HG03095 (cell line): Measurements from ENCODE around the gene APMAP.

Experiments used
- ATAC-seq: cut with Tn5 transposase; IDR thresholded peaks from one replicate; pipeline ENCODE4 v1.9.1; 2021; ENCODE audit warnings: moderate library complexity; ENCODE audit not compliant: unreplicated experiment

APMAP gene

DNA sequence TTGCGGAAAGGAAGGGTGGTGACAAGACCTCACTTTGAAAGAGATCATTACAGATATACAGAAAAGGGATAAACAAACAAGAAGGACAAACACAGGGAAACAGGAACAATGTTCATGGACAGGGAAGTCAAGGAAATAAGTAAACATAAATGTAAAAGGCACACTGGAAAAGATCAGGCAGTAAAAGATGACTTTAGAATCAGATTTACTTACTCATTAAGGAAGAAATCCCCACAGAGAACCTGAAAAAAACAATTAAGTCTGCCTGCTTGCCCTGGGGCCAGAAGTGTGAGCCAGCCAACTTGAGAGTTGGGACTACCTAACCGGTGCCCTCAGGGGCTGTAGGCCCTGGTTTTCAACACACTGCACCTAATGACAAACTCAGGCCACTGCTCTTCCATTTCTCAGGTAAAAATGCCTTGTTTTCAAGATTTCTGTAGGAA lies 1.7 kb downstream of the APMAP start:
- ATAC-seq: no peak

DNA sequence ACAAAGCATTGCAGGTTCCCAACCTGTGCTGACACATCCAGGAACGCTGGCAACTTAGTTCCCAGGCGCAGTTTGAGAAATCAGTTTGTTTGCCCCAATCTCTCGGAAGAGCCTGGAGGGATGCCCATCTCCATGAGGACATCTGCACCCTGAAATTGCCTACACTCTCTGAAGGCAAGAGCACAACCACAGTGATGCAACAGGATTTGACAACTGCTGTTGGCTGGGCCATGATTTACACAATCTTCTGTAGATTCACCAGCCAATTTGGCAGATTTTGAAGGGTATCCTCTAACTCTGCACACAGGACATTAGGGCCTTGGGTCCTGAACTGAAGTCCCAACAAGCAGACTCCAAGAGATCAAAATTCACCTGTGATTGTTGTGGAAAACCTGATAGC lies 3.4 kb downstream of the APMAP start:
- ATAC-seq: no peak

DNA sequence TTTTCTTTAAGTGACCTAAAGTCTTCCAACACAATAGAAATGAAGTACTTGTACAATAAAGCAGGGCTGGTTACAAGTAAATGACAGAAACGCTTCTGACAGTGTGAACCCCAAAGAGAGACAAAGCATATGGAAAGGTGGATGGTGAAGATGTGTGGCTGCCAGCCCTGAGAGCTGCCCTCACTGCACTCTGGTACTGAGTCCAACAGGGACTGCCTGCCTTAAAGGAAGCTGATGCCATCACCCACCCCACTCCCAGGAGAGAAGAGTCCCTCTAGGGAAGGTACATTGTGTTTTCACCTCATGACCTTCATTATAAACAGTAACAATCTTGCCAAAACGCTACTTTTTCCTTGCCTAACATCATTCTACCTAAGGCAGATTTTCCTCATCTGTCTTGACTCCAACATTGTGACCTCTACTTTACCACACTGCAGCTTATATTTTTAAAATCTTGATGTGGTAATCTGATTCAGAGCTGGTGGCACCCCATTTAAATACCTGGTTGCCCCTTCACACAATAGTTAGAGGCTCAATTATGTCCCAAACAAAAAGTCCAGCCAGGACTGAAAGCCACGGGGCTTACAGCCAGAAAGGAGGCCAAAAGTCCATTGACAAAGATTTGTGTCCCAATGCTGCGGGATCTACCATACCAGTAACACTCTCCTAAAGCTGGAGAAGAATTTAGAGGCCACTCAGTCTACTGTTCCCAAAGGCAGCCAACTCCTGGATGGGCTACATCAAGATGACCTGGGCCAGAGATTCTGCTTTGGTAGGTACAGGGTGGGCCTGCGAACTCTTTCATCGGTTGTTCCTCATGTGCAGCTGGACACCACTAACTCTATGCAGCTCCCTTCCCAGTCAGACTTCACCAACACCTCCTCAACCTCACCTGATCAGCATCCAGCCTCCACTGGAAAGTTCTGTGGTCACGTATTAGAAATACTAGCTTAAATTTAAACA lies 4.4 kb downstream of the APMAP start:
- no peak for ATAC-seq

DNA sequence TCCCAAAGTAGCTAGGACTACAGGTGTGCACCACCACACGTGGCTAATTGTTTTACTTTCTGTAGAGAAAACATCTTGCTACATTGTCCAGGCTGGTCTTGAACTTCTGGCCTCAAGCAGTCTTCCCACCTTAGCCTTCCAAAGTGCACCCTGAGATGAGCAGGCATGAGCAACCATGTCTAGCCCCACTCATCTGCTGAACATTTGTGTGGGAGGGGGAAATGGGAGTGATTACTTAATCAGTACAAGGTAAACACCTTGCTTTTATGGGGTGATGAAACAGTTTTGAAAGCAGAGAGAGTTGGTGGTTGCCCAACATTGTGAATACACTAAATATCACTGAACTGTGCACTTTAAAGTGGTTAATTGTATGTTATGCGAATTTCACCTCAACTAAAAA lies 5.3 kb downstream of the APMAP start:
- ATAC-seq: no peak

DNA sequence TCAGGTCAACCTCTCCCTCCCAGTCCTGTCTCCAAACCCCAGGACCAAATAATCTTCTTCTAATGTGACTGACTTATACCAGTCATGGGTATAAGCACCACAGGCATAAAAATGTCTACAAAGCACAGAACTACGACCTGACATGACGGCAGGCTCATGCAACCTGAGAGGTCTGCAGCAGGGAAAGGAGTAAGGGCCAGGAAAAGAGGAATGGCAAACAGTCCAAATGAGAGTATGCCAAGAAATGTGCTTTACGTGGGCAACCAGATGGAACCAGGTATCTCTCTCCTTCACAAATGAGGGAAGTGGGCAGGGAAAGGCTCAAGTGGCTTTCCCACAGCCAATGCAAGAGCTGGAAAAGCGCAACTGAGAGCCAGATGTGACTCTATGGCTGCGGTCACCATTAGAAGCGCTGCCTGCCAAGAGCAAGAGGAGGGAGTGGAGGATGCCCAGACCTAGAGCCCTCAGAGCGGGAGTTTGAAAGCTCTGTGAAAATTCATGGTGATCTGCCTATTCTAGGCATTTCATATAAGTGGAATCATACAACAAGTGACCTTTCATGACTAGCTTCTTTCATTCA lies 6.0 kb downstream of the APMAP start:
- no peak for ATAC-seq

DNA sequence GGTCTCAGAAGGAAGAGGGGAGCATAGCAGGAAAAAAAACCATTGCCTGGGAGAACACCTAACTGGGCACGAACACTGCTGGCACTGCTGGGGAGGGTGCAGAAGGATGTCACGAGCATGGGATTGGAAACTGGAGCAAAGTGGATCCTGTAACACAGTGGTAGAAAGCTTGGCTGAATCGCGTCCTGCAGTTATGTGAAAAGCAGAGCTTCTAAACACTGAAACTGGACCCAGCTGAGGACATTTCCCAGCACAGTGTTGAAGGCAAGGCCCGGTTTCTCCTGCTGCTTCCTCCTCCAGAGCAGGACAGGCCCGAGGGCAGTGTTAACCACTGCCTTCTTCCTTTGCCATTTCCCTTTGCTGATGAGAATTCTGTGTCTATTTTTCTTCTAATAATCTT lies 6.7 kb downstream of the APMAP start:
- no peak for ATAC-seq

DNA sequence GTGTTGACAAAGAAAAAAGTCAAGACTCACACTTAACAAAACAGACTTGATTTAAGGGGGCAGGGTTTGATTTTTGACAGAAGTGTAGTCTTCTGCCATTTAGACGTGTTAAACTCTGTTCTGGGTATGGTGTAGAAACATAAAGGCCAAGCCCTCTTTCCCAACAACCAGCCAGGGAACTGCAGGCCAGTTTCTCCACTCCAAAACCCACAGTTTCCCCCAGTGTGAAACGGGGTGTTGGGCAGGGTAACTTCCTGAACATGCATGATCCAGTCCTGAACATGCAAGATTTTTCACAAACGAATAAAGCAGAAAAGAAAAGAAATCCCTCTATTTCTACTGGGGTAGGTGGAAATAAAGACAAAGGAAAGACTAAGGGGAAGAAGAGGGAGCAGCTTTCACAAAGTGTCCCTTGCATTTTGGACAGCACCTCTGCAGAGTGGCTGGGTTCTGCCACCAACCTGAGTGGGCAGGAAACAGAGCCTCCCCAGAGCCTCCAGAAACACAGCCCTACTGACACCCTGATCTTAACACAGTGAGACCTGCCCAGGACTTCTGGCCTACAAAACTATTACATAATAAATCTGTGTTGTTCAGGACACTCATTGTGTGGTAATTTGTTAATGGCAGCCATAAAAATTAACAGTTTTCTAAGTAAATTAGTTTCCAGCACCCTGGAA lies 7.5 kb downstream of the APMAP start:
- no peak for ATAC-seq

DNA sequence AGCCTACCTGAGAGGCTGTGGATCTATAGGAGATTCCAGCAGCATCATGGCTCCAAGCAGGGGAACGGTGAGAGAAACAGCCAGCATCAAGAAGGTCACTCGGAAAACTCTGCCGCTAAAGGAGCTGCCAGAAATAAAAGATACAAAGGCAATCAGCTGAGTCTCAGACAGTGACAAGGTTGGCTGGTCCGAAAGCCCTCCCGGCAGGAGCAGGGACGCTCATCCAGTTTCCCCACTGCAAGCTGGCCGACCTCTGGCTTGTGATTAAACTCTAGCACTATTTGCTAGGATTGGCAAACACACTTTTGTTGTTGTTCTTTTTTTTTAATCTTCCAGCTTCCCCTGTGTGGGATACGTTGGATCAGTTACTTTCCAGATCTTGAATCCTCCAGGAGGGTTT lies 8.7 kb downstream of the APMAP start:
- ATAC-seq: no peak

DNA sequence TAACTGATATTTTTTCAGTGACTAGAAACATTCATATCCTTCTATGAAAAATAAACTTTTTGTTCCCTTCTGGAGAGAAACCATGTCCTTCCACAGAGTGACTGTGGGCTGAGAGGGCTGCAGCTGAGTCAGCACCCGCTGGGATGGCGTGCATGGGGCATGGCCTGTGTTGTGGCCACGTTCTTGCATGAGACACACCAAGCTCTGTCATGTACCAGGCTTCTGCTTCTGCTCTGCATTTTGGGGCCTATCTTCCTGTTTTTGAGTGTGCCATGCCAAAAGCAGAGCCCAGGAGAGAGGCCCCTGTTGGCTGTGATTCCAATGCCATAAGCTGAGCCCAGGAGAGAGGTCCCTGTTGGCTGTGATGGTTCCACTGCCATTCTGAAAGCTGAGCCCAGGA lies 10.8 kb downstream of the APMAP start:
- no peak for ATAC-seq

DNA sequence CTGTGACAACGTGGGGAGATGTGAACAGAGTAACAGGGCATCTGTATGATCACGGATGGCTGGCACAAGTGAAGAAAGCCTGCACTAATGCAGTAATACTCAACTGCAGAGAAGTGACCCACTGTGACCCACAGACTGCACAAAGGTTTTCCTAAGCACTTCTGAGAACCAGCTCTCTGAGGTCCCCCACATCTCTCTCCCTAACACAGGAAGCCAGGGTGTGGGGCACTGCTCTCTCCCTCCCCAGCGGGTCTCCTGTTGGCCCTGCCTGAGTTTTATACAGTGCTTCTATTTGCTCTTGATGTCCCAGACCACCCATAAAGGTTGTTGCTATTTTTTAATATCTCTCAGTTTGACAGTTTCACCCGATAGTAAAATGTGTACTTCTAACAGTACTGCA lies 11.3 kb downstream of the APMAP start:
- ATAC-seq: no peak

DNA sequence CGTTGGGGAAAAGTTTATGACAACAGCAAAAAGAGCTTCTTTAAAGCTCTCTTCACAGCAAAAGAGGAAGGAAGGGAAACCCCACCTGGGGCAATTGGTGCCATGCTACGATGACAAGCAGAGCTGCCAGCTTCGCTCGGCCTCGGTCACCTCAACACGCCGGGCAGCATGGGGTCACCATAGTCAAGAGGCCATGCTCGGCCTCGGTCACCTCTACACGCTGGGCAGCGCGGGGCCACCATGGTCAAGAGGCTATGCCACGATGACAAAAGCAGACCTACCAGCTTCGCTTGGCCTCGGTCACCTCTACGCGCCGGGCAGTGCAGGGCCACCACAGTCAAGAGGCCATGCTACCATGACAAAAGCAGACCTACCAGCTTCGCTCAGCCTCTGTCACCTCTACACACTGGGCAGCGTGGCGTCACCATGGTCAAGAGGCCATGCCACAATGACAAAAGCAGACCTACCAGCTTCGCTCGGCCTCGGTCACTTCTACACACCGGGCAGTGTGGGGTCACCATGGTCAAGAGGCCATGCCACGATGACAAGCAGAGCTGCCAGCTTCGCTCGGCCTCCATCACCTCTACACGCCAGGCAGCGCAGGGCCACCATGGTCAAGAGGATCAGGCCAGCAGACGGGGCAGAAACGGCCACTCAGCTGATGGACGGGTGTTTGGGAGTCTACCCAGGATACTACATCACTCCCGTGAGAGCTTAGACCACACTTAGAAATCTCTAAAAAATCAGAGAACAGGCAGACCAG lies 12.1 kb downstream of the APMAP start:
- ATAC-seq: no peak

DNA sequence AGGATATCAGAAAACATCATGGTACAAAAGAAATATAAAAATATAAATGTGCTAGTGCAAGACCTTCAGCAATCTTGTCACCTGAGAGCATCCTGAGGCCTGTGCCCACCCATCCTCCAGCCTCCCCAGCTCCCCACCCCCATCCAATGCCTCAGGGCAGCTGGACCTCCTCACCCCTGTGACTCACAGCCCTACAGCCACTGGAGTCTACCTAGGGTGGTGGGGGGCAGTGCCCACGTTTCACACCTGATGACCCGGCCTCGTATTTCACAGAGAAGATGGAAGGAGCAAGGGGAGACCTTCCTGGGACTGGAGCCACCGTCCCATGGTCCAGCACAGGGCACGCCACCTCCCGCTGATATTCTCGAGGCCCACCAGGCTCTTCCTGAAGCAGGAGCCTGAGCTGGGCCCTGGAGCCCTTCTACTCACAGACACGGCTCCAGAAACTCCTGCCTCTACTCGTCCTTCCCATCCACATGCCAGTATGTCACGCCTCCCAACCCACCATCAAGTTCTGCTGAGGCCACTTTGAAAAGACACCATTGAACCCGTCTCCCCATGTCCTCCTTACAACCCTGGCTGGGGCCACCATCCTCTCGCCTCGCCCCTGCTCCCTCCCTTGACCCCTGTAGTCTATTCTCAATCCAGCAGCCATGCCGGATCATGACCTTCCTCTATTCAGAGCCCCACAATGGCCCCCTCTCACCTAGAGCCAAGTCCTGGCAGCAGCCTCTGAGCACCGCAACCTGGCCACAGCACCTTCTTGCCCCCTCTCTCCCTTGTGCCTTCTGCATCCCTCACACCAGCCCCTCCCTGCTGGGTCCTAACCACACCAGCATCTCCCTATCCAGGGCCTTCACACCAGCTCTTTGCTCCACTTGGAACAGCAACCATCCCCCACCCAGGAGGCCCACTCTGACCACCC lies 13.3 kb downstream of the APMAP start:
- no peak for ATAC-seq

DNA sequence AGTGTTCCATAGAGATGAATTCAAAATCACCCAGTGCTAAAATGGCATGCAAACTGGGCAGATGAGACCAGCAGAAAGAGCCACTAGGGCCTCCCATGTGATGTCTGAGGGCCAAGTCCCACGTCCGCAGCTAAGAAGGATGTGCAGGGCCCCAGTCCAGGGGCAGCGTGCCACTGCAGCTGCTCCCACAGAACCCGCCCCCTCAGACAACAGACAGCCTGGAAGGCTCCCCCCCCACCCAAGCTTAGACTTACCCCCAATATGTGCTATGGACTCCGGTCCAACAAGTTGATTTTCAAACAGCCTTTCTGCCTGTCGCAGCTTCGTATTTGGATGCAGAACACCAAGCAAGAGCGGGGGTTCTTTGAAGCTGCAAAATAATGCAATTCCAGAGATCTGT lies 14.0 kb downstream of the APMAP start:
- ATAC-seq: no peak

DNA sequence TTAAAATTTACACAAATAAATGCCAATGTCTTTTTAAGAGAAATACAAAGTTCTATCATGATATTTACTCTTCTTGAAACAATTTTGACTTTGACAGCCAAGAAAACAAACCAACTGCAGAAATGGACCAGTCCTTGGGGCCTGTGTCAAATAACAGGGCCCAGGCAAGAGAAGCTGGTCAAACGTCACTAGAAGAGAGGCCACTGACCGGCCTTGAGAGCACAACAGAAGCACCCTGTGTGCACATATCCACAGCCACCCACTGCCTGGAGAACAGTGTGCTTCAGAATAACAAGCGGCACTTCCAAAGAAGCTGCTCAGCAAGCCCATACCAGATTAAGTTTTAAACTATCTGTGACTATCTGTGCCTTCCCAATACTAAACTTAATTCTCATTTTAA lies 14.8 kb downstream of the APMAP start:
- ATAC-seq: no peak

DNA sequence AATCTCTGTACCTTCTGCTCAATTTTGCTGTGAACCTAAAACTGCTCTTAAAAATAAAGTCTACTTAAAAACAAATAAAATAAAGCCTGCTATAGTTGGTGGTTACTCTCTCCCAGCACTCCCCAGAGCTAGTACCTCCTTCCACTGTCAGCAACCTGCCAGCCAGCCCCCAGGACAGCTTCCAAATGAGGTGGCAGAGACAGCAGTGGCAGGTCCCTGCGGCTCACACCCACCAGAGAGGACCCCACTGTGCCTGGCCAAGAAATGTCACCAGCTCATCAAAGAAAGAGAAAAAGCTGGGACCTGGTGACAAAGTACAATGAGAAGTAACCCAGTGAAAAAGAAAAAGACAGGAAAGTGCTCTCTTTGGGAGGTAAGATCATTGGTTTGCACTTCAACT lies 15.2 kb downstream of the APMAP start:
- no peak for ATAC-seq

DNA sequence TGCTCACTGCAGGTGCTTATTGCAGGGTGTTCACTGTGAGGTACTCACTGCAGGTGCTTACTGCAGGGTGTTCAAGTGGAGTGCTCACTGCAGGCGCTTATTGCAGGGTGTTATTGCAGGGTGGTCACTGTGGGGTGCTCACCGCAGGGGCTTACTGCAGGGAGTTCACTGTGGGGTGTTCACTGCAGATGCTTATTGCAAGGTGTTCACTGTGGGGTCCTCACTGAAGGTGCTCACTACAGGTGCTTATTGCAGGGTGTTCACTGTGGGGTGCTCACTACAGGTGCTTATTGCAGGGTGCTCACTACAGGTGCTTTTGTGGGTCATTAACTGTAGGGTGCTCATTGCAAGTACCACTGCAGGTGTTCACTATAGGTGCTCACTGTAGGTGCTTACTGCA lies 20.2 kb downstream of the APMAP start:
- ATAC-seq: no peak

DNA sequence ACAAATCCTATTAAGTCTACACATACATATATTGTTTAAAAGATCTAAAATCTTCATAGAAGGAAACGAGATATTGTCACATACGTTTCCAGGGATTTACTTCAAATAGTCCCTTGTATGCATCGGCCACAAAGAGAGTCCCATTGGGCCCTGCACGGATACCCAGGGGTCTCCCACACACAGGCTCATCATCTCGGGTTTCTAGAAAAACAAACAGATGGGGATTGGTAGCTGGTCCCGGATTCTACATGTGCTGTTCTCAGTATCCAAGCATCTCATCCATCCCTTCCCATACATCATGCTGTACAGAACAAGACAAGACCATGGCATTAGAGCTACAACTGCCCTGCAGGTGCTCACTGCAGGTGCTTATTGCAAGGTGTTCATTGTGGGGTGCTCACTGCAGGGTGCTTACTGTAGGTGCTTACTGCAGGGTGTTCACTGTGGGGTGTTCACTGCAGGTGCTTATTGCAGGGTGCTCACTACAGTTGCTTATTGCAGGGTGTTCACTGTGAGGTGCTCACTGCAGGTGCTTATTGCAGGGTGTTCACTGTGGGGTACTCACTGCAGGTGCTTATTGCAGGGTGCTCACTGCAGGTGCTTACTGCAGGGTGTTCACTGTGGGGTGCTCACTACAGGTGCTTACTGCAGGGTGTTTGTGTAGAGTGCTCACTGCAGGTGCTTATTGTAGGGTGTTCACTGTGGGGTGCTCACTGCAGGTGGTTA lies 21.0 kb downstream of the APMAP start:
- ATAC-seq: no peak

DNA sequence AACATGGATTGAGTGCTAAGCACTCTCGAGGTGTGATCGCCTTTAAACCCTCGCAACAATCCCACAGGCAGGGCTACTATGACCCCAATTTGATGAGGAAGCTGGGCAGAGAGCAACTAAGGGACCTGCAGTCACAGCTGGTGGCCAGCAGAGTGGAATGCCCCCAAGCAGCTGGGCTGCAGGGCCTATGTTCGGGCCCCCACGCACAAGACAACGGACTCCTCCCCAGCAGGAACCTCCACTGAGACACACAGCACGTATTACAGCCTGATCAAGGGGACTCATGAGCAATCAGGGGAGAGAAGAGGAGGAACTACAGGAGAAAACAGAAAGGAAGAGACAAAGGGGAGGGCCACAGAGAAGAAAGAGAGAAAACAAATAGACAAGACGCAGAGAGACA lies 21.8 kb downstream of the APMAP start:
- ATAC-seq: no peak

DNA sequence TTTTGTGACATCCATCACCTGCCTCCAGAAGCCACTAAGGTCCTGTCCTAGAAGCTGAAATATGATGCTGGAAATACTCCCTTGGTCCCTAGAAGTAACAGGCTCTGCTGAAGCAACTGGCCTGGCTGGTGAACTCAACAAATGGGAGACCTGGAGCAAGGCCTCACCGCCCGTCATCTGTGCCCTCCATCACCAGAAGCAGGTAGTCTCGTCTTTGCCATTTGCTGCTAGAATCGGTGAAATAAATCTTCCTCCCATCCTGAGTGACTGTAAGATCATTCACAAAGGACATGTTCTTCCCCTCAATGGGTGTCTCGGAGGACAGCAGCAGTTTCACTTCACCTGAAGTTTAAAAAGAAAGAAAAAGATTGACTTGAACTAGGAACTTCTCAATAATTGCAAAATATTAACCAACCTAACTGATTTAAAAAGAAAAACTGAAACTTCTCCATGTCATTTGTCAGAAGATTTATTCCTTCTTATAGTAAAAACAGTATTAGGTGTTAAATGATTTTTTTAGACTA lies 22.5 kb downstream of the APMAP start:
- ATAC-seq: no peak
